Endothelial cell of umbilical vein (primary cell): ENCODE data around the gene LFNG.

Experiments
- CTCF ChIP-seq, 2 donors: IDR thresholded peaks; 1 replicate in 1 of 2; 2 replicates in 1 of 2; pipeline ENCODE4 v1.5.1; 2011; ENCODE audit warnings: low read length in 2 of 2, mild to moderate bottlenecking in 2 of 2, moderate library complexity in 2 of 2, control low read depth in 1 of 2, inconsistent platforms in 1 of 2, low read depth in 1 of 2; ENCODE audit not compliant: insufficient read depth in 1 of 2; ENCODE audit errors: extremely low read depth in 1 of 2
- EZH2 ChIP-seq: IDR thresholded peaks from 2 replicates; pipeline ENCODE4 v1.6.1; 2012; ENCODE audit warnings: borderline replicate concordance, low read depth, mild to moderate bottlenecking, moderate library complexity, low read length, inconsistent platforms; ENCODE audit not compliant: severe bottlenecking
- MAX ChIP-seq: IDR thresholded peaks from 2 replicates; pipeline ENCODE4 v1.6.1; 2011; ENCODE audit not compliant: insufficient read depth, insufficient read length
- POLR2A ChIP-seq: IDR thresholded peaks from 2 replicates; pipeline ENCODE4 v1.6.1; 2012; ENCODE audit warnings: low read depth, mild to moderate bottlenecking, control low read depth, low read length
- POLR2AphosphoS5 ChIP-seq: IDR thresholded peaks from 2 replicates; pipeline ENCODE4 v1.6.1; 2012; ENCODE audit warnings: low read depth, mild to moderate bottlenecking, control low read depth, low read length, moderate library complexity; ENCODE audit not compliant: insufficient read depth

DNA sequence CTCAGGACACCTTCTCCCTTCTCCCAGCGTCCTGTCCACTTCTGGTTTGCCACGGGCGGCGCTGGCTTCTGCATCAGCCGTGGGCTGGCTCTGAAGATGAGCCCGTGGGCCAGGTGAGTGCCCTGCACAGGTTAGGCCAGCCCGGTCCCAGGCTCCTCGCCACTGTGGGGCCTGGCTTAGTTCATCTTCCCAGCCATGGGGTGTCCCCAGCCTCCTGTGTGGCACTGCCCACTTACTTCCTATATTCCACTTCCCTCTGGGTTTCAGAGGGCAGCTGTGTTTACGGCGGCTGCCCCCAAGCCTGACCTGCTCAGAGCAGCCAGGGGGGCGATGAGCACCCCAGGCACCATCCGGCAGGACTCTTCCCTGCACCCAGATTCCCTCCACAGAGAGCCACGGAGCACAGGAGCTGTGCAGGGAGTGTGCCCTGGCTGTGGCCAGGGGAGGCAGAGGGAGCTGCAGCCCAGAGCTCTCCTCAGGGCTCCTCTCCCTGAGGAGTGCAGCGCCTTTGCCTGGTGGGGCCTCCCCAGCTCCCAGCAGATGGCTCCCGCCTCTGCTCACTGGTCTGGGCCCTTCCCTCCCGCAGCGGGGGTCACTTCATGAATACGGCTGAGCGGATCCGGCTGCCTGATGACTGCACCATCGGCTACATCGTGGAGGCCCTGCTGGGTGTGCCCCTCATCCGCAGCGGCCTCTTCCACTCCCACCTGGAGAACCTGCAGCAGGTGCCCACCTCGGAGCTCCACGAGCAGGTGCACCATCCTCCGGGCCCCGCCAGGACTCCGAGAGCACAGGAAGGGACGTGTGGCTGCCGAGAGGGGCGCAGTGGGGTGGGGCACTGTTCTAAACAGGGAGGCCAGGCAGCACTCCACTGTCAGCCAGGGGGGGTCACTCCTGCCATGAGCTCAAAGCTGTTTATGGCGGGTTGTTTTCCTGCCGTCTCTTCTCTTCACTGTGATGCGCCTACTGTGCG is 6.4 kb downstream of the LFNG start:
- TF ChIP-seq CTCF (IDR thresholded peaks at IDR 0.05; ENCODE audit: extremely low read depth in 1 of 2, insufficient read depth in 1 of 2, low read depth in 1 of 2, low read length in 2 of 2) = no peak
- TF ChIP-seq MAX = no peak
- TF ChIP-seq POLR2A = no peak
- TF ChIP-seq EZH2 = no peak
- TF ChIP-seq POLR2AphosphoS5 = no peak
